Thyroid gland (tissue), 4 donors: ENCODE data around the gene CRPPA. TPM values are rescaled to one million over a fixed set of nuclear protein-coding genes. Genes with fewer than 3 reads are reported as not detected.

Source experiments
- DNase-seq, 2 donors: peaks; one replicate each; pipeline ENCODE4 v3.0.0-alpha.2; 2019
- H3K27ac ChIP-seq, 3 donors: fragments of 200-600 bp; sonication (generic); 1 replicate in 2 of 3; 2 replicates in 1 of 3; pipeline ENCODE4 v1.5.1; 2016 to 2019; ENCODE audit warnings: mild to moderate bottlenecking in 1 of 3, moderate library complexity in 1 of 3
- H3K27me3 ChIP-seq: fragments of 200-600 bp; sonication (generic); one replicate; pipeline ENCODE4 v1.5.1; 2019
- H3K36me3 ChIP-seq, 2 donors: fragments of 200-600 bp; sonication (generic); one replicate each; pipeline ENCODE4 v1.5.1; 2016 to 2019
- H3K4me1 ChIP-seq, 2 donors: fragments of 200-600 bp; sonication (generic); one replicate each; pipeline ENCODE4 v1.5.1; 2017 to 2019
- H3K4me3 ChIP-seq, 3 donors: fragments of 200-600 bp; sonication (generic); replicated peaks in 1 of 3; 1 replicate in 2 of 3; 2 replicates in 1 of 3; pipeline ENCODE4 v1.5.1; 2016; ENCODE audit warnings: mild to moderate bottlenecking in 1 of 3
- H3K9me3 ChIP-seq: fragments of 200-600 bp; sonication (generic); one replicate; pipeline ENCODE4 v1.5.1; 2017
- CTCF ChIP-seq, 6 experiments: fragments of 200-600 bp in 3 of 6; fragments of 450-650 bp in 3 of 6; sonication (generic) in 3 of 6; IDR thresholded peaks; one replicate each; pipeline ENCODE4 v1.5.1; 2016 to 2019; ENCODE audit warnings: antibody characterized with exemption in 6 of 6, mild to moderate bottlenecking in 2 of 6, inconsistent platforms in 1 of 6, moderate library complexity in 1 of 6
- POLR2A ChIP-seq, 2 donors: fragments of 450-650 bp; IDR thresholded peaks; one replicate each; pipeline ENCODE4 v1.6.1; 2017; ENCODE audit warnings: antibody characterized with exemption in 2 of 2, mild to moderate bottlenecking in 2 of 2, moderate library complexity in 1 of 2
- WGBS, 2 donors: methylation state at CpG; one replicate each; pipeline ENCODE4 v1.1.5; 2017; 5-methylcytosine and 5-hydroxymethylcytosine counted together
- intact Hi-C: fragments of 100-400 bp; cut with DNase I; formaldehyde crosslinking; loops from one replicate; pipeline ENCODE4 v1.15.1; 2023
- total RNA-seq, 4 donors: library from RNA; depleted of rRNA; stranded (reverse); fragments of >200 nt; gene quantifications; one replicate each; pipeline ENCODE4 v1.2.3, GENCODE V29; 2016

CRPPA gene
- total RNA-seq, 4 donors from 2014 or later = 1.5 to 4.0 (median 2.8) TPM

- Histone ChIP-seq H3K27ac (no peak overlapping the region), H3K4me1 (peaks cover 0 to 6% of the 10 kb centered on the region in 2 donors), H3K27me3 (no peaks in the 10 kb centered on the region), H3K4me3 (no peak overlapping the region), H3K36me3 (no peaks in the 10 kb centered on the region), H3K9me3 (no peaks in the 10 kb centered on the region)
- no peak for TF ChIP-seq POLR2A (IDR thresholded peaks at IDR 0.05)
- intact Hi-C loops = no loop called here
- no peak for DNase-seq
- WGBS, 2 donors = 76 to 78% methylated on average over 8 of the region's 8 CpGs
These were observed 8.8 kb downstream of the CRPPA start for GRCh38 chr7:16412274-16413254.

- H3K4me3 ChIP-seq = no peak overlapping the region
- intact Hi-C loops = no loop called here
- peaks cover 0 to 1% of the 10 kb centered on the region in 2 donors for H3K4me1 ChIP-seq
- H3K9me3 ChIP-seq = no peaks in the 10 kb centered on the region
- 93 to 97% methylated on average over 2 of the region's 2 CpGs for WGBS, 2 donors
- DNase-seq = no peak
- TF ChIP-seq CTCF (IDR thresholded peaks at IDR 0.05) (no peak), POLR2A (IDR thresholded peaks at IDR 0.05) (no peak)
- H3K27me3 ChIP-seq = no peaks in the 10 kb centered on the region
- H3K27ac ChIP-seq = no peak overlapping the region
- H3K36me3 ChIP-seq = no peaks in the 10 kb centered on the region
These were observed 9.9 kb downstream of the CRPPA start for GRCh38 chr7:16411391-16411790.

GRCh38 chr7:16409777-16410176, 11.6 kb downstream of the CRPPA start:
- Histone ChIP-seq H3K27me3 (no peaks in the 10 kb centered on the region), H3K4me3 (no peak overlapping the region), H3K9me3 (no peaks in the 10 kb centered on the region), H3K36me3 (no peaks in the 10 kb centered on the region), H3K27ac (no peak overlapping the region), H3K4me1 (no peaks in the 10 kb centered on the region)
- no peak for TF ChIP-seq CTCF (IDR thresholded peaks at IDR 0.05)
- no peak for DNase-seq
- intact Hi-C loops = no loop called here

- intact Hi-C loops = no loop called here
These were observed 16.7 kb downstream of the CRPPA start for GRCh38 chr7:16404636-16405035.

GRCh38 chr7:16403475-16403874, 17.9 kb downstream of the CRPPA start:
- no peaks in the 10 kb centered on the region for H3K36me3 ChIP-seq
- no peaks in the 10 kb centered on the region for H3K27me3 ChIP-seq
- H3K27ac ChIP-seq = no peak overlapping the region
- WGBS, 2 donors = 91 to 95% methylated on average over 1 of the region's 1 CpG
- H3K4me1 ChIP-seq = no peaks in the 10 kb centered on the region
- H3K9me3 ChIP-seq = no peaks in the 10 kb centered on the region
- DNase-seq = no peak
- no peak overlapping the region for H3K4me3 ChIP-seq
- TF ChIP-seq CTCF (IDR thresholded peaks at IDR 0.05) (no peak), POLR2A (IDR thresholded peaks at IDR 0.05) (no peak)
- intact Hi-C loops = no loop called here

More at GRCh38 chr7:16404636-16405035, 16.7 kb downstream of the CRPPA start:
- Histone ChIP-seq H3K36me3 (no peaks in the 10 kb centered on the region), H3K27me3 (no peaks in the 10 kb centered on the region), H3K4me3 (no peak overlapping the region), H3K4me1 (no peaks in the 10 kb centered on the region), H3K9me3 (no peaks in the 10 kb centered on the region), H3K27ac (no peak overlapping the region)
- no peak for DNase-seq
- no peak for TF ChIP-seq CTCF (IDR thresholded peaks at IDR 0.05)
- TF ChIP-seq POLR2A (IDR thresholded peaks at IDR 0.05) = no peak
- WGBS, 2 donors = 92 to 96% methylated on average over 1 of the region's 1 CpG
